ENCODE measurements around the gene ZNF385B. TPM values are rescaled to one million over a fixed set of nuclear protein-coding genes. Genes with fewer than 3 reads are reported as not detected.

Gene ZNF385B
- total and polyA plus RNA-seq, 9 of the 15 experiments (the other 6 are each of a cell fraction or from before 2014, with no cell fraction given): 0.50 TPM; not detected in 8

DNA sequence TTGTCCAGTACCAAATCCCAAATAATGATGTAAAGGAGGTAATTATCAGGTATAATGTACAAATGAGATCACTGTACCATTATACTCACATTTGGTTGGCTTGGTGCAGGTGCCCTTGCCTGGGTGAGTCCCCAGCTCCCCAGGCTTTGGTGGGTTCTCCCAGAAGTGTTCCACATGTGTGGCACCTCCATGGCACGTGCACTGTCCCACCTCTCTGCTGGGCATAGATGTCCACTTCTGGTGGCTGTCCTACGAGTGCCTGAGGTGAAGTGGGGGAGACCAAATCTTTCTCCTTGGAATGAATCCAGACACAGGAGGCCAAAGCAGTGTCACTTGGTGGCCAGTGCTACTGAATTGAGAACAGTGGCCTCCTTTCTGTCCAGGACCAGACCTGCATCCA lies 434.3 kb downstream of the ZNF385B start:
- FAIRE-seq (no peak), ATAC-seq (no peak), DNase-seq (ENCODE audit: extremely low read depth in 1 of 4, low spot score in 3 of 4) (no peak)
- Histone ChIP-seq H3K9me1 (ENCODE audit: control insufficient read depth, insufficient read depth, low read length) (no peaks in the 10 kb centered on the region), H3K79me2 (ENCODE audit: control insufficient read depth, insufficient read depth, low read length) (no peaks in the 10 kb centered on the region), H3K4me1 (replicated peaks in 1 of 2; ENCODE audit: control insufficient read depth in 2 of 2, insufficient read depth in 2 of 2, low read length in 2 of 2) (no peaks in the 10 kb centered on the region), H4K20me1 (replicated peaks; ENCODE audit: control insufficient read depth, insufficient read depth, low read length) (no peaks in the 10 kb centered on the region), H3K9ac (ENCODE audit: insufficient read depth in 1 of 2, low read depth in 2 of 2, low read length in 2 of 2) (no peak overlapping the region), H3K36me3 (ENCODE audit: control insufficient read depth, insufficient read depth, low read length) (no peaks in the 10 kb centered on the region), H3K27me3 (ENCODE audit: control insufficient read depth in 2 of 2, insufficient read depth in 2 of 2, low read length in 2 of 2) (no peaks in the 10 kb centered on the region), H2AFZ (ENCODE audit: low read depth, low read length) (no peak overlapping the region), H3K4me2 (ENCODE audit: insufficient read depth, low read length) (no peak overlapping the region), H3K9me3 (replicated peaks; ENCODE audit: control insufficient read depth, insufficient read depth, low read depth, low read length) (no peaks in the 10 kb centered on the region), H3K4me3 (no peak overlapping the region), H3K27ac (ENCODE audit: extremely low read depth, low read depth, low read length) (no peak overlapping the region)
- intact Hi-C loops (cut with micrococcal nuclease): no loop called here
- WGBS (ENCODE audit: insufficient coverage, low coverage, missing lambda C conversion rate): 0% methylated on average over 2 of the region's 2 CpGs
- no TSS peak for BruUV-seq (replicated peaks)
- in situ Hi-C loops (cut with MboI): no loop called here
- CTCF ChIA-PET (ENCODE audit: low intra/inter-chr PET ratio): no interaction called here
- POLR2A ChIA-PET: no interaction called here
- TF ChIP-seq PTTG1 (tag; IDR thresholded peaks at IDR 0.05; ENCODE audit: low read depth): no peak
- TF ChIP-seq, protein P1, sequence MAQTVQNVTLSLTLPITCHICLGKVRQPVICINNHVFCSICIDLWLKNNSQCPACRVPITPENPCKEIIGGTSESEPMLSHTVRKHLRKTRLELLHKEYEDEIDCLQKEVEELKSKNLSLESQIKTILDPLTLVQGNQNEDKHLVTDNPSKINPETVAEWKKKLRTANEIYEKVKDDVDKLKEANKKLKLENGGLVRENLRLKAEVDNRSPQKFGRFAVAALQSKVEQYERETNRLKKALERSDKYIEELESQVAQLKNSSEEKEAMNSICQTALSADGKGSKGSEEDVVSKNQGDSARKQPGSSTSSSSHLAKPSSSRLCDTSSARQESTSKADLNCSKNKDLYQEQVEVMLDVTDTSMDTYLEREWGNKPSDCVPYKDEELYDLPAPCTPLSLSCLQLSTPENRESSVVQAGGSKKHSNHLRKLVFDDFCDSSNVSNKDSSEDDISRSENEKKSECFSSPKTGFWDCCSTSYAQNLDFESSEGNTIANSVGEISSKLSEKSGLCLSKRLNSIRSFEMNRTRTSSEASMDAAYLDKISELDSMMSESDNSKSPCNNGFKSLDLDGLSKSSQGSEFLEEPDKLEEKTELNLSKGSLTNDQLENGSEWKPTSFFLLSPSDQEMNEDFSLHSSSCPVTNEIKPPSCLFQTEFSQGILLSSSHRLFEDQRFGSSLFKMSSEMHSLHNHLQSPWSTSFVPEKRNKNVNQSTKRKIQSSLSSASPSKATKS (CRISPR knock-in tag; IDR thresholded peaks at IDR 0.05): no peak
- TF ChIP-seq, protein P2, sequence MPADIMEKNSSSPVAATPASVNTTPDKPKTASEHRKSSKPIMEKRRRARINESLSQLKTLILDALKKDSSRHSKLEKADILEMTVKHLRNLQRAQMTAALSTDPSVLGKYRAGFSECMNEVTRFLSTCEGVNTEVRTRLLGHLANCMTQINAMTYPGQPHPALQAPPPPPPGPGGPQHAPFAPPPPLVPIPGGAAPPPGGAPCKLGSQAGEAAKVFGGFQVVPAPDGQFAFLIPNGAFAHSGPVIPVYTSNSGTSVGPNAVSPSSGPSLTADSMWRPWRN (IDR thresholded peaks at IDR 0.05; ENCODE audit: low read depth): no peak
- no peak for TF ChIP-seq HMG20A (CRISPR knock-in tag; conservative IDR thresholded peaks at IDR 0.05)
- TF ChIP-seq HOXB6 (CRISPR knock-in tag; IDR thresholded peaks at IDR 0.05; ENCODE audit: borderline replicate concordance): no peak
- TF ChIP-seq, protein P3, sequence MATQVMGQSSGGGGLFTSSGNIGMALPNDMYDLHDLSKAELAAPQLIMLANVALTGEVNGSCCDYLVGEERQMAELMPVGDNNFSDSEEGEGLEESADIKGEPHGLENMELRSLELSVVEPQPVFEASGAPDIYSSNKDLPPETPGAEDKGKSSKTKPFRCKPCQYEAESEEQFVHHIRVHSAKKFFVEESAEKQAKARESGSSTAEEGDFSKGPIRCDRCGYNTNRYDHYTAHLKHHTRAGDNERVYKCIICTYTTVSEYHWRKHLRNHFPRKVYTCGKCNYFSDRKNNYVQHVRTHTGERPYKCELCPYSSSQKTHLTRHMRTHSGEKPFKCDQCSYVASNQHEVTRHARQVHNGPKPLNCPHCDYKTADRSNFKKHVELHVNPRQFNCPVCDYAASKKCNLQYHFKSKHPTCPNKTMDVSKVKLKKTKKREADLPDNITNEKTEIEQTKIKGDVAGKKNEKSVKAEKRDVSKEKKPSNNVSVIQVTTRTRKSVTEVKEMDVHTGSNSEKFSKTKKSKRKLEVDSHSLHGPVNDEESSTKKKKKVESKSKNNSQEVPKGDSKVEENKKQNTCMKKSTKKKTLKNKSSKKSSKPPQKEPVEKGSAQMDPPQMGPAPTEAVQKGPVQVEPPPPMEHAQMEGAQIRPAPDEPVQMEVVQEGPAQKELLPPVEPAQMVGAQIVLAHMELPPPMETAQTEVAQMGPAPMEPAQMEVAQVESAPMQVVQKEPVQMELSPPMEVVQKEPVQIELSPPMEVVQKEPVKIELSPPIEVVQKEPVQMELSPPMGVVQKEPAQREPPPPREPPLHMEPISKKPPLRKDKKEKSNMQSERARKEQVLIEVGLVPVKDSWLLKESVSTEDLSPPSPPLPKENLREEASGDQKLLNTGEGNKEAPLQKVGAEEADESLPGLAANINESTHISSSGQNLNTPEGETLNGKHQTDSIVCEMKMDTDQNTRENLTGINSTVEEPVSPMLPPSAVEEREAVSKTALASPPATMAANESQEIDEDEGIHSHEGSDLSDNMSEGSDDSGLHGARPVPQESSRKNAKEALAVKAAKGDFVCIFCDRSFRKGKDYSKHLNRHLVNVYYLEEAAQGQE (IDR thresholded peaks at IDR 0.05; ENCODE audit: borderline replicate concordance): no peak
- TF ChIP-seq, protein P3 (CRISPR knock-in tag; IDR thresholded peaks at IDR 0.05; ENCODE audit: low read depth): no peak
- TF ChIP-seq CBX5 (IDR thresholded peaks at IDR 0.05; ENCODE audit: borderline replicate concordance, low read depth): no peak
- no peak for TF ChIP-seq CBX1 (IDR thresholded peaks at IDR 0.05; ENCODE audit: low read depth)
